HFFc6 (cell line): ENCODE measurements around the gene TCERG1L. TPM values are rescaled to one million over a fixed set of nuclear protein-coding genes. Genes with fewer than 3 reads are reported as not detected.

Source experiments
- DNase-seq: peaks from one replicate; pipeline ENCODE4 v3.0.0-alpha.2; 2018
- H3K27ac Mint-ChIP-seq: 2 replicates; pipeline ENCODE4 v1.8.0; 2020; ENCODE audit warnings: mild to moderate bottlenecking, mixed read lengths
- H3K27me3 Mint-ChIP-seq: 2 replicates; pipeline ENCODE4 v1.8.0; 2021; ENCODE audit warnings: mild to moderate bottlenecking, moderate library complexity, mixed read lengths; ENCODE audit not compliant: insufficient read depth
- H3K36me3 Mint-ChIP-seq: 2 replicates; pipeline ENCODE4 v1.8.0; 2021; ENCODE audit warnings: low read depth, mixed read lengths
- H3K4me1 Mint-ChIP-seq: 2 replicates; pipeline ENCODE4 v1.8.0; 2020; ENCODE audit warnings: low read depth, mixed read lengths
- H3K4me3 Mint-ChIP-seq: 2 replicates; pipeline ENCODE4 v1.8.0; 2020; ENCODE audit warnings: mild to moderate bottlenecking, moderate library complexity, mixed read lengths
- H3K9me3 Mint-ChIP-seq: 2 replicates; pipeline ENCODE4 v1.8.0; 2020; ENCODE audit warnings: mild to moderate bottlenecking, mixed read lengths
- CTCF ChIP-seq: fragments of 200-600 bp; sonication (generic); IDR thresholded peaks from 2 replicates; pipeline ENCODE4 v1.5.0; 2021; ENCODE audit warnings: antibody characterized with exemption, mild to moderate bottlenecking
- total RNA-seq, 6 experiments: library from RNA; stranded (reverse); fragmentation: NEBNext Ultra II Directional; extraction: Animal tissue kit (Norgen Biotek cat#: 25700); gene quantifications; 2 replicates in 1 of 6; 3 replicates in 5 of 6; pipeline ENCODE4 v1.2.3, GENCODE V29; 2021

The TCERG1L gene
- total RNA-seq, 6 experiments from 2014 or later, result 0.09 TPM; not detected in 5

- H3K27me3 Mint-ChIP-seq, result no peaks in the 10 kb centered on the region; the same call in 1 of the 2 replicates
- H3K9me3 Mint-ChIP-seq, result peaks cover 25% of the 10 kb centered on the region
- H3K36me3 Mint-ChIP-seq, result no peaks in the 10 kb centered on the region
- H3K4me3 Mint-ChIP-seq, result no peak overlapping the region
- TF ChIP-seq CTCF, result no peak
- H3K27ac Mint-ChIP-seq, result no peak overlapping the region
- no peaks in the 10 kb centered on the region for H3K4me1 Mint-ChIP-seq
- no peak for DNase-seq
These were observed 243.8 kb downstream of the TCERG1L start for GRCh38 chr10:131067690-131068089.

- DNase-seq, result no peak
- no peak for TF ChIP-seq CTCF
- H3K27me3 Mint-ChIP-seq, result no peaks in the 10 kb centered on the region; the same call in 1 of the 2 replicates
- H3K9me3 Mint-ChIP-seq, result peaks cover 41% of the 10 kb centered on the region
- H3K4me3 Mint-ChIP-seq, result no peak overlapping the region
- H3K4me1 Mint-ChIP-seq, result no peaks in the 10 kb centered on the region
- H3K36me3 Mint-ChIP-seq, result no peaks in the 10 kb centered on the region
- no peak overlapping the region for H3K27ac Mint-ChIP-seq
These were observed 245.7 kb downstream of the TCERG1L start for GRCh38 chr10:131065673-131066305.

GRCh38 chr10:131063311-131063710 lies 248.2 kb downstream of the TCERG1L start:
- DNase-seq, result no peak
- no peaks in the 10 kb centered on the region for H3K4me1 Mint-ChIP-seq
- TF ChIP-seq CTCF, result no peak
- peaks cover 44% of the 10 kb centered on the region for H3K9me3 Mint-ChIP-seq
- no peaks in the 10 kb centered on the region; the same call in 1 of the 2 replicates for H3K36me3 Mint-ChIP-seq
- H3K27ac Mint-ChIP-seq, result no peak overlapping the region
- no peak overlapping the region for H3K4me3 Mint-ChIP-seq
- no peaks in the 10 kb centered on the region; the same call in 1 of the 2 replicates for H3K27me3 Mint-ChIP-seq

- no peak for TF ChIP-seq CTCF
- H3K27me3 Mint-ChIP-seq, result no peaks in the 10 kb centered on the region; the same call in 1 of the 2 replicates
- H3K4me3 Mint-ChIP-seq, result no peak overlapping the region
- H3K9me3 Mint-ChIP-seq, result peaks cover 49% of the 10 kb centered on the region
- no peak overlapping the region for H3K27ac Mint-ChIP-seq
- DNase-seq, result no peak
- no peaks in the 10 kb centered on the region for H3K4me1 Mint-ChIP-seq
- no peaks in the 10 kb centered on the region; the same call in 1 of the 2 replicates for H3K36me3 Mint-ChIP-seq
These were observed 248.8 kb downstream of the TCERG1L start for GRCh38 chr10:131062621-131063260.

GRCh38 chr10:131061216-131061615 lies 250.3 kb downstream of the TCERG1L start:
- Mint-ChIP-seq H3K4me1 (no peaks in the 10 kb centered on the region), H3K27ac (no peak overlapping the region), H3K27me3 (no peaks in the 10 kb centered on the region), H3K9me3 (peaks cover 53% of the 10 kb centered on the region), H3K4me3 (no peak overlapping the region), H3K36me3 (no peaks in the 10 kb centered on the region; the same call in 1 of the 2 replicates)
- TF ChIP-seq CTCF, result no peak
- DNase-seq, result no peak
